Measurements from ENCODE around the gene ATPAF2. TPM values are rescaled to one million over a fixed set of nuclear protein-coding genes. Genes with fewer than 3 reads are reported as not detected.
A peak's percentile ranks its signal among the peaks of the same experiment; 100 is the strongest.

The ATPAF2 gene
- total and polyA plus RNA-seq, 4 donors = 12.9 to 20.1 (median 16.8) TPM

- peak overlapping the region; percentile 17 to 42 for H3K9ac ChIP-seq (ENCODE audit: low read depth in 1 of 2, low read length in 2 of 2)
- no peaks in the 10 kb centered on the region for H3K36me3 ChIP-seq (ENCODE audit: control insufficient read depth in 4 of 4, insufficient read depth in 3 of 4, low read depth in 1 of 4, low read length in 3 of 4)
- H3K4me3 ChIP-seq (ENCODE audit: low read depth in 1 of 3, low read length in 3 of 3) = peak overlapping the region; percentile 51 to 98 (median 82)
- no peak for DNase-seq (ENCODE audit: low spot score)
- no peaks in the 10 kb centered on the region for H3K27me3 ChIP-seq (ENCODE audit: control insufficient read depth in 4 of 4, insufficient read depth in 4 of 4, low read length in 3 of 4)
- 2% methylated on average over 33 of the region's 33 CpGs for WGBS
- H3K27ac ChIP-seq (ENCODE audit: low read depth in 1 of 2, low read length in 2 of 2) = peak overlapping the region; percentile 52 to 73
- H3K9me3 ChIP-seq (ENCODE audit: control insufficient read depth in 4 of 4, low read length in 3 of 4) = no peaks in the 10 kb centered on the region
- no peak for TF ChIP-seq TAF1 (conservative IDR thresholded peaks at IDR 0.05)
- no peak for TF ChIP-seq FOXA1 (IDR thresholded peaks at IDR 0.05)
- TF ChIP-seq RAD21 (IDR thresholded peaks at IDR 0.05) = peak in 1 of 2 donors; percentile 3
- TF ChIP-seq CTCF (IDR thresholded peaks at IDR 0.05; ENCODE audit: low read depth, low read length, missing input control) = peak; percentile 7
- H3K4me1 ChIP-seq (ENCODE audit: control insufficient read depth in 4 of 4, insufficient read depth in 4 of 4, low read length in 3 of 4) = peaks cover 4 to 20% (median 18%) of the 10 kb centered on the region in 4 donors
Observed at GRCh38 chr17:17971431-17972125, 67.4 kb downstream of the ATPAF2 start.

GRCh38 chr17:17970699-17971430, 68.1 kb downstream of the ATPAF2 start:
- H3K4me3 ChIP-seq (ENCODE audit: low read depth in 1 of 3, low read length in 3 of 3) = peak overlapping the region in 2 of 3 donors; percentile 82 to 98
- peak overlapping the region in 1 of 2 donors; percentile 17 for H3K9ac ChIP-seq (ENCODE audit: low read depth in 1 of 2, low read length in 2 of 2)
- H3K4me1 ChIP-seq (ENCODE audit: control insufficient read depth in 4 of 4, insufficient read depth in 4 of 4, low read length in 3 of 4) = peaks cover 4 to 22% (median 19%) of the 10 kb centered on the region in 4 donors
- no peak for DNase-seq (ENCODE audit: low spot score)
- H3K9me3 ChIP-seq (ENCODE audit: control insufficient read depth in 4 of 4, low read length in 3 of 4) = no peaks in the 10 kb centered on the region
- no peaks in the 10 kb centered on the region for H3K27me3 ChIP-seq (ENCODE audit: control insufficient read depth in 4 of 4, insufficient read depth in 4 of 4, low read length in 3 of 4)
- no peaks in the 10 kb centered on the region for H3K36me3 ChIP-seq (ENCODE audit: control insufficient read depth in 4 of 4, insufficient read depth in 3 of 4, low read depth in 1 of 4, low read length in 3 of 4)
- WGBS = 37% methylated on average over 1 of the region's 1 CpG
- TF ChIP-seq SP1 (IDR thresholded peaks at IDR 0.05) (no peak), REST (IDR thresholded peaks at IDR 0.05) (no peak), NR2F2 (IDR thresholded peaks at IDR 0.05) (no peak), RAD21 (IDR thresholded peaks at IDR 0.05) (no peak), HNF4G (IDR thresholded peaks at IDR 0.05) (no peak), CTCF (IDR thresholded peaks at IDR 0.05; ENCODE audit: low read depth, low read length, missing input control) (no peak)
- TF ChIP-seq, protein P1, sequence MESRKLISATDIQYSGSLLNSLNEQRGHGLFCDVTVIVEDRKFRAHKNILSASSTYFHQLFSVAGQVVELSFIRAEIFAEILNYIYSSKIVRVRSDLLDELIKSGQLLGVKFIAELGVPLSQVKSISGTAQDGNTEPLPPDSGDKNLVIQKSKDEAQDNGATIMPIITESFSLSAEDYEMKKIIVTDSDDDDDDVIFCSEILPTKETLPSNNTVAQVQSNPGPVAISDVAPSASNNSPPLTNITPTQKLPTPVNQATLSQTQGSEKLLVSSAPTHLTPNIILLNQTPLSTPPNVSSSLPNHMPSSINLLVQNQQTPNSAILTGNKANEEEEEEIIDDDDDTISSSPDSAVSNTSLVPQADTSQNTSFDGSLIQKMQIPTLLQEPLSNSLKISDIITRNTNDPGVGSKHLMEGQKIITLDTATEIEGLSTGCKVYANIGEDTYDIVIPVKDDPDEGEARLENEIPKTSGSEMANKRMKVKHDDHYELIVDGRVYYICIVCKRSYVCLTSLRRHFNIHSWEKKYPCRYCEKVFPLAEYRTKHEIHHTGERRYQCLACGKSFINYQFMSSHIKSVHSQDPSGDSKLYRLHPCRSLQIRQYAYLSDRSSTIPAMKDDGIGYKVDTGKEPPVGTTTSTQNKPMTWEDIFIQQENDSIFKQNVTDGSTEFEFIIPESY (IDR thresholded peaks at IDR 0.05) = no peak
- H3K27ac ChIP-seq (ENCODE audit: low read depth in 1 of 2, low read length in 2 of 2) = no peak overlapping the region

Other genes starting within 250 kb of the ATPAF2 start
- 100 to 1,000 TPM in 1 of 2 donors, 10 to 100 TPM in 1; 66.8 to 133 TPM for gene SREBF1, start 202.2 kb downstream of the ATPAF2 start, total RNA-seq
- gene SREBF1, start 202.2 kb downstream of the ATPAF2 start, polyA plus RNA-seq = 100 to 1,000 TPM in 1 of 2 donors, 10 to 100 TPM in 1; 74.0 to 127 TPM
- gene TOM1L2, start 66.8 kb downstream of the ATPAF2 start, total RNA-seq = 10 to 100 TPM in 1 of 2 donors, 1 to 10 TPM in 1; 5.0 to 24.0 TPM
- gene TOM1L2, start 66.8 kb downstream of the ATPAF2 start, polyA plus RNA-seq = 10 to 100 TPM in 1 of 2 donors, 1 to 10 TPM in 1; 8.4 to 10.3 TPM
- 1 to 10 TPM in 1 of 2 donors, under 1 TPM in 1; 0.61 to 1.5 TPM for gene DRC3, start 66.3 kb downstream of the ATPAF2 start, total RNA-seq
- 1 to 10 TPM in 1 of 2 donors, under 1 TPM in 1; 0.72 to 1.5 TPM for gene DRC3, start 66.3 kb downstream of the ATPAF2 start, polyA plus RNA-seq
- gene GID4, start 240 bp upstream of the ATPAF2 start, total RNA-seq = 1 to 10 TPM; 4.4 to 4.9 TPM
- 1 to 10 TPM; 1.7 to 3.0 TPM for gene GID4, start 240 bp upstream of the ATPAF2 start, polyA plus RNA-seq
- gene DRG2, start 48.8 kb upstream of the ATPAF2 start, total RNA-seq = 10 to 100 TPM; 10.9 to 24.9 TPM
- 10 to 100 TPM; 17.0 to 20.2 TPM for gene DRG2, start 48.8 kb upstream of the ATPAF2 start, polyA plus RNA-seq
- 1 to 10 TPM in 1 of 2 donors, under 1 TPM in 1; 0.84 to 2.9 TPM for gene MYO15A, start 69.6 kb upstream of the ATPAF2 start, total RNA-seq
- gene MYO15A, start 69.6 kb upstream of the ATPAF2 start, polyA plus RNA-seq = 1 to 10 TPM in 1 of 2 donors, under 1 TPM in 1; 0.15 to 1.1 TPM
- gene ALKBH5, start 144.7 kb upstream of the ATPAF2 start, total RNA-seq = 10 to 100 TPM; 62.1 to 67.8 TPM
- gene ALKBH5, start 144.7 kb upstream of the ATPAF2 start, polyA plus RNA-seq = 10 to 100 TPM; 30.5 to 30.6 TPM
- gene LLGL1, start 186.5 kb upstream of the ATPAF2 start, total RNA-seq = 10 to 100 TPM in 1 of 2 donors, 1 to 10 TPM in 1; 3.4 to 12.0 TPM
- 1 to 10 TPM in 1 of 2 donors, under 1 TPM in 1; 0.39 to 2.2 TPM for gene LLGL1, start 186.5 kb upstream of the ATPAF2 start, polyA plus RNA-seq
- gene FLII, start 219.6 kb upstream of the ATPAF2 start, total RNA-seq = 10 to 100 TPM; 73.4 to 90.9 TPM
- gene FLII, start 219.6 kb upstream of the ATPAF2 start, polyA plus RNA-seq = 10 to 100 TPM; 49.3 to 79.3 TPM
- 10 to 100 TPM in 1 of 2 donors, 1 to 10 TPM in 1; 7.4 to 11.1 TPM for gene MIEF2, start 221.5 kb upstream of the ATPAF2 start, total RNA-seq
- 1 to 10 TPM; 4.1 to 5.8 TPM for gene MIEF2, start 221.5 kb upstream of the ATPAF2 start, polyA plus RNA-seq